Body of pancreas (tissue), 4 donors: ENCODE results near the gene OR6C6.

Source experiments
- POLR2A ChIP-seq, 3 donors: fragments of 450-650 bp; IDR thresholded peaks; one replicate each; pipeline ENCODE4 v1.6.1; 2016; ENCODE audit warnings: antibody characterized with exemption in 3 of 3, mild to moderate bottlenecking in 2 of 3
- TF ChIP-seq, protein P1 (sequence below), 7 experiments: fragments of 450-650 bp in 4 of 7; fragments of 200-600 bp in 3 of 7; sonication (generic) in 3 of 7; IDR thresholded peaks; one replicate each; pipeline ENCODE4 v1.5.1; 2016 to 2019; ENCODE audit warnings: antibody characterized with exemption in 7 of 7

DNA sequence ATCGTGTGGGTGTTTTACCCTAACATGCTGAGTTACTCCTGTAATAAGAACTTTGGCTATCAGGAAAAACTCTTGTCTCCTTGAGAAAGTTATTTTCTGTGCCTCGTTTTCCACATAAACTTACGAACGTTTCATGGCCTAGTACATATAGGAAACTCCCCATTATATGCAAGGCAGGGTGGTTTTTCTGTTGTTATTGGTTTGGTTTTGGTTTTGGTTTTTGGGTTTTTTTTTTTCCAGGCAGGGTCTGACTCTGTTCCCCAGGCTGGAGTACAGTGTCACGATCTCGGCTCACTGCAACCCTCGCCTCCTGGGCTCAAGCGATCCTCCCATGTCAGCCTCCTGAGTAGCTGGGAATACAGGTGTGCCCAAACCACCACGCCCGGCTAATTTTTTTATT, 39.6 kb upstream of the OR6C6 start:
- TF ChIP-seq, protein P1, sequence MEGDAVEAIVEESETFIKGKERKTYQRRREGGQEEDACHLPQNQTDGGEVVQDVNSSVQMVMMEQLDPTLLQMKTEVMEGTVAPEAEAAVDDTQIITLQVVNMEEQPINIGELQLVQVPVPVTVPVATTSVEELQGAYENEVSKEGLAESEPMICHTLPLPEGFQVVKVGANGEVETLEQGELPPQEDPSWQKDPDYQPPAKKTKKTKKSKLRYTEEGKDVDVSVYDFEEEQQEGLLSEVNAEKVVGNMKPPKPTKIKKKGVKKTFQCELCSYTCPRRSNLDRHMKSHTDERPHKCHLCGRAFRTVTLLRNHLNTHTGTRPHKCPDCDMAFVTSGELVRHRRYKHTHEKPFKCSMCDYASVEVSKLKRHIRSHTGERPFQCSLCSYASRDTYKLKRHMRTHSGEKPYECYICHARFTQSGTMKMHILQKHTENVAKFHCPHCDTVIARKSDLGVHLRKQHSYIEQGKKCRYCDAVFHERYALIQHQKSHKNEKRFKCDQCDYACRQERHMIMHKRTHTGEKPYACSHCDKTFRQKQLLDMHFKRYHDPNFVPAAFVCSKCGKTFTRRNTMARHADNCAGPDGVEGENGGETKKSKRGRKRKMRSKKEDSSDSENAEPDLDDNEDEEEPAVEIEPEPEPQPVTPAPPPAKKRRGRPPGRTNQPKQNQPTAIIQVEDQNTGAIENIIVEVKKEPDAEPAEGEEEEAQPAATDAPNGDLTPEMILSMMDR (IDR thresholded peaks at IDR 0.05) = no peak
- TF ChIP-seq POLR2A (IDR thresholded peaks at IDR 0.05) = no peak
